ENCODE results near the gene CTNND2.
A peak's percentile ranks its signal among the peaks of the same experiment; 100 is the strongest.

The CTNND2 gene

GRCh38 chr5:11146171-11146570, 758.1 kb downstream of the CTNND2 start:
- Histone ChIP-seq H3K23ac (ENCODE audit: low read length in 2 of 2) (no peak overlapping the region), H4K91ac (ENCODE audit: low read length) (no peak overlapping the region), H3K27me3 (ENCODE audit: control insufficient read depth in 1 of 2, insufficient read depth in 1 of 2, low read length in 2 of 2) (no peaks in the 10 kb centered on the region), H3K18ac (ENCODE audit: low read depth in 1 of 2, low read length in 2 of 2) (no peak overlapping the region), H2AK5ac (ENCODE audit: low read length, severe bottlenecking) (no peak overlapping the region), H2BK120ac (ENCODE audit: low read depth, low read length) (no peak overlapping the region), H3K79me1 (replicated peaks; ENCODE audit: low read length, poor library complexity, severe bottlenecking) (no peaks in the 10 kb centered on the region), H3K4me2 (ENCODE audit: low read length, poor library complexity, severe bottlenecking) (no peak overlapping the region), H3K36me3 (ENCODE audit: control insufficient read depth in 1 of 2, insufficient read depth in 2 of 2, low read depth in 1 of 2, low read length in 2 of 2) (no peaks in the 10 kb centered on the region), H4K8ac (ENCODE audit: low read length) (no peak overlapping the region), H2BK12ac (ENCODE audit: low read length in 2 of 2) (no peak overlapping the region), H3K4me1 (ENCODE audit: control insufficient read depth, insufficient read depth, low read depth, low read length) (no peaks in the 10 kb centered on the region), H3K14ac (ENCODE audit: low read length in 2 of 2) (no peak overlapping the region), H3K4me3 (ENCODE audit: insufficient read depth in 1 of 2, low read depth in 1 of 2, low read length in 2 of 2) (no peak overlapping the region), H3K9me3 (ENCODE audit: control insufficient read depth, low read length) (no peaks in the 10 kb centered on the region), H2BK5ac (ENCODE audit: low read depth, low read length, poor library complexity, severe bottlenecking) (no peak overlapping the region), H3K27ac (ENCODE audit: low read length, poor library complexity, severe bottlenecking) (no peak overlapping the region), H3K4ac (ENCODE audit: low read depth in 1 of 2, low read length in 2 of 2) (no peak overlapping the region), H3K9ac (ENCODE audit: low read length) (no peak overlapping the region), H2BK15ac (ENCODE audit: low read depth, poor library complexity, severe bottlenecking) (no peak overlapping the region), H2AFZ (ENCODE audit: low read depth, low read length) (no peak overlapping the region)
- no peak for DNase-seq
- WGBS = 79% methylated on average over 3 of the region's 4 CpGs

DNA sequence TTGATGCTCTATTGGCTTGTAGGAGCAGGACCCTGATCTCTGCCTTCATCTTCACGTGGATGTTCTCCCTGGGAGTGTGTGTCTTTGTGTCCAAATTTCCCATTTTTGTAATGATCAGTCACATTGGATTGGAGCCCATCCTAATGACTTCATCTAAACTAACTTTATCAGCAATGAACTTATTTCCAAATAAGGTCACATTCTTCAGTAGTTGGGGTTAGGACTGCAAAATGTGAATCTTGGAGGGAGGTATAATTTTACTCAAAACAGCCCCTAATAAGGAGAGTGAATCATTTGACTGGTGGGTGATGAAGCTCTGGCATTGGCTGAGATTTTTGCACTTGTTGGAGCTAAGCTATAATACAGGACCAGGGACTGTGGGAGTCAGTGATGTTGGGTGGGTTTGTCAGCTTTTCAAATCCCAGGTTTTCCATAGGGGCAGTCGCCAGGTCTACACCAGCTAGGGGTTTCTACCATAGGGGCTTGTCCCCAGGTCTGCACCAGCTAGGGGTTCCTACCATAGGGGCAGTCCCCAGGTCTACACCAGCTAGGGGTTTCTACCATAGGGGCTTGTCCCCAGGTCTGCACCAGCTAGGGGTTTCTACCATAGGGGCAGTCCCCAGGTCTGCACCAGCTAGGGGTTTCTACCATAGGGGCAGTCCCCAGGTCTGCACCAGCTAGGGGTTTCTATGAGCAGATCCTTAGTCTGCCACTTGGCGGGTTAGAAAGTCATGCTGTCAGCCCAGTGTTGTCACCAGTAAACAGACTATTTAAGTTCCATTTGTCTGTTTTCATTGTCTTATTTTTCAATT, 760.6 kb downstream of the CTNND2 start:
- DNase-seq = no peak
- H4K8ac ChIP-seq (ENCODE audit: low read length) = no peak overlapping the region

GRCh38 chr5:11139217-11139865, 764.9 kb downstream of the CTNND2 start:
- no peak overlapping the region for H3K4me2 ChIP-seq (ENCODE audit: low read length, poor library complexity, severe bottlenecking)
- H2AK5ac ChIP-seq (ENCODE audit: low read length, severe bottlenecking) = no peak overlapping the region
- no peaks in the 10 kb centered on the region for H3K9me3 ChIP-seq (ENCODE audit: control insufficient read depth, low read length)
- H2BK5ac ChIP-seq (ENCODE audit: low read depth, low read length, poor library complexity, severe bottlenecking) = no peak overlapping the region
- no peak overlapping the region for H4K8ac ChIP-seq (ENCODE audit: low read length)
- H3K23ac ChIP-seq (ENCODE audit: low read length in 2 of 2) = no peak overlapping the region
- no peak overlapping the region for H4K91ac ChIP-seq (ENCODE audit: low read length)
- 51% methylated on average over 8 of the region's 9 CpGs for WGBS
- H3K27ac ChIP-seq (ENCODE audit: low read length, poor library complexity, severe bottlenecking) = no peak overlapping the region
- H3K36me3 ChIP-seq (ENCODE audit: control insufficient read depth in 1 of 2, insufficient read depth in 2 of 2, low read depth in 1 of 2, low read length in 2 of 2) = no peaks in the 10 kb centered on the region
- H2BK12ac ChIP-seq (ENCODE audit: low read length in 2 of 2) = no peak overlapping the region
- no peak overlapping the region for H2AFZ ChIP-seq (ENCODE audit: low read depth, low read length)
- H3K4me3 ChIP-seq (ENCODE audit: insufficient read depth in 1 of 2, low read depth in 1 of 2, low read length in 2 of 2) = no peak overlapping the region
- H3K18ac ChIP-seq (ENCODE audit: low read depth in 1 of 2, low read length in 2 of 2) = no peak overlapping the region
- H3K14ac ChIP-seq (ENCODE audit: low read length in 2 of 2) = no peak overlapping the region
- no peak overlapping the region for H3K9ac ChIP-seq (ENCODE audit: low read length)
- no peak overlapping the region for H3K4ac ChIP-seq (ENCODE audit: low read depth in 1 of 2, low read length in 2 of 2)
- no peaks in the 10 kb centered on the region for H3K79me1 ChIP-seq (replicated peaks; ENCODE audit: low read length, poor library complexity, severe bottlenecking)
- H2BK15ac ChIP-seq (ENCODE audit: low read depth, poor library complexity, severe bottlenecking) = no peak overlapping the region
- H3K27me3 ChIP-seq (ENCODE audit: control insufficient read depth in 1 of 2, insufficient read depth in 1 of 2, low read length in 2 of 2) = peaks cover 0 to 10% of the 10 kb centered on the region in 2 experiments
- H3K4me1 ChIP-seq (ENCODE audit: control insufficient read depth, insufficient read depth, low read depth, low read length) = peaks cover 4% of the 10 kb centered on the region
- H2BK120ac ChIP-seq (ENCODE audit: low read depth, low read length) = no peak overlapping the region
- peak; percentile 28 for DNase-seq

More for the DNA sequence above, 760.6 kb downstream of the CTNND2 start:
- 57% methylated on average over 2 of the region's 3 CpGs for WGBS
- Histone ChIP-seq H3K27ac (ENCODE audit: low read length, poor library complexity, severe bottlenecking) (no peak overlapping the region), H3K79me1 (replicated peaks; ENCODE audit: low read length, poor library complexity, severe bottlenecking) (no peaks in the 10 kb centered on the region), H3K36me3 (ENCODE audit: control insufficient read depth in 1 of 2, insufficient read depth in 2 of 2, low read depth in 1 of 2, low read length in 2 of 2) (no peaks in the 10 kb centered on the region), H2BK120ac (ENCODE audit: low read depth, low read length) (no peak overlapping the region), H3K9ac (ENCODE audit: low read length) (no peak overlapping the region), H3K18ac (ENCODE audit: low read depth in 1 of 2, low read length in 2 of 2) (no peak overlapping the region), H3K4ac (ENCODE audit: low read depth in 1 of 2, low read length in 2 of 2) (no peak overlapping the region), H3K4me1 (ENCODE audit: control insufficient read depth, insufficient read depth, low read depth, low read length) (peaks cover 4% of the 10 kb centered on the region), H2BK15ac (ENCODE audit: low read depth, poor library complexity, severe bottlenecking) (no peak overlapping the region), H3K9me3 (ENCODE audit: control insufficient read depth, low read length) (no peaks in the 10 kb centered on the region), H3K4me2 (ENCODE audit: low read length, poor library complexity, severe bottlenecking) (no peak overlapping the region), H3K23ac (ENCODE audit: low read length in 2 of 2) (no peak overlapping the region), H3K14ac (ENCODE audit: low read length in 2 of 2) (no peak overlapping the region), H3K27me3 (ENCODE audit: control insufficient read depth in 1 of 2, insufficient read depth in 1 of 2, low read length in 2 of 2) (no peaks in the 10 kb centered on the region), H2AFZ (ENCODE audit: low read depth, low read length) (no peak overlapping the region), H2BK5ac (ENCODE audit: low read depth, low read length, poor library complexity, severe bottlenecking) (no peak overlapping the region), H2BK12ac (ENCODE audit: low read length in 2 of 2) (no peak overlapping the region), H4K91ac (ENCODE audit: low read length) (no peak overlapping the region), H2AK5ac (ENCODE audit: low read length, severe bottlenecking) (no peak overlapping the region), H3K4me3 (ENCODE audit: insufficient read depth in 1 of 2, low read depth in 1 of 2, low read length in 2 of 2) (no peak overlapping the region)

GRCh38 chr5:11130131-11130530, 774.1 kb downstream of the CTNND2 start:
- H2AFZ ChIP-seq (ENCODE audit: low read depth, low read length) = no peak overlapping the region
- no peak overlapping the region for H3K14ac ChIP-seq (ENCODE audit: low read length in 2 of 2)
- no peak overlapping the region for H3K4me2 ChIP-seq (ENCODE audit: low read length, poor library complexity, severe bottlenecking)
- no peaks in the 10 kb centered on the region for H3K36me3 ChIP-seq (ENCODE audit: control insufficient read depth in 1 of 2, insufficient read depth in 2 of 2, low read depth in 1 of 2, low read length in 2 of 2)
- H3K4me3 ChIP-seq (ENCODE audit: insufficient read depth in 1 of 2, low read depth in 1 of 2, low read length in 2 of 2) = no peak overlapping the region
- H2BK120ac ChIP-seq (ENCODE audit: low read depth, low read length) = no peak overlapping the region
- H3K18ac ChIP-seq (ENCODE audit: low read depth in 1 of 2, low read length in 2 of 2) = no peak overlapping the region
- H2BK12ac ChIP-seq (ENCODE audit: low read length in 2 of 2) = no peak overlapping the region
- no peak overlapping the region for H3K27ac ChIP-seq (ENCODE audit: low read length, poor library complexity, severe bottlenecking)
- no peak for DNase-seq
- no peaks in the 10 kb centered on the region for H3K79me1 ChIP-seq (replicated peaks; ENCODE audit: low read length, poor library complexity, severe bottlenecking)
- no peak overlapping the region for H4K8ac ChIP-seq (ENCODE audit: low read length)
- WGBS = 85% methylated on average over 10 of the region's 10 CpGs
- H3K27me3 ChIP-seq (ENCODE audit: control insufficient read depth in 1 of 2, insufficient read depth in 1 of 2, low read length in 2 of 2) = peaks cover 0 to 4% of the 10 kb centered on the region in 2 experiments
- H3K9ac ChIP-seq (ENCODE audit: low read length) = no peak overlapping the region
- H4K91ac ChIP-seq (ENCODE audit: low read length) = no peak overlapping the region
- no peak overlapping the region for H2BK5ac ChIP-seq (ENCODE audit: low read depth, low read length, poor library complexity, severe bottlenecking)
- no peaks in the 10 kb centered on the region for H3K9me3 ChIP-seq (ENCODE audit: control insufficient read depth, low read length)
- H2AK5ac ChIP-seq (ENCODE audit: low read length, severe bottlenecking) = no peak overlapping the region
- H3K4ac ChIP-seq (ENCODE audit: low read depth in 1 of 2, low read length in 2 of 2) = no peak overlapping the region
- no peak overlapping the region for H3K23ac ChIP-seq (ENCODE audit: low read length in 2 of 2)
- no peak overlapping the region for H2BK15ac ChIP-seq (ENCODE audit: low read depth, poor library complexity, severe bottlenecking)
- H3K4me1 ChIP-seq (ENCODE audit: control insufficient read depth, insufficient read depth, low read depth, low read length) = no peaks in the 10 kb centered on the region
